Sigmoid colon (tissue), 7 donors: ENCODE data around the gene STK10. TPM values are rescaled to one million over a fixed set of nuclear protein-coding genes. Genes with fewer than 3 reads are reported as not detected.
"Not testable (repeated sequence)": the region's sequence is repeated elsewhere in the genome, so short reads cannot be mapped to it uniquely, and the experiment has no call there.

Experiments
- DNase-seq: peaks from one replicate; pipeline ENCODE4 v3.0.0-alpha.2; 2019
- H3K27ac ChIP-seq, 4 donors: fragments of 200-600 bp; sonication (generic); one replicate each; pipeline ENCODE4 v1.5.1; 2016 to 2019; ENCODE audit warnings: mild to moderate bottlenecking in 1 of 4
- H3K27me3 ChIP-seq, 3 donors: fragments of 200-600 bp; sonication (generic); one replicate each; pipeline ENCODE4 v1.5.1; 2019; ENCODE audit warnings: mild to moderate bottlenecking in 1 of 3
- H3K36me3 ChIP-seq, 4 donors: fragments of 200-600 bp; sonication (generic); one replicate each; pipeline ENCODE4 v1.5.1; 2016 to 2019
- H3K4me1 ChIP-seq, 4 donors: fragments of 200-600 bp; sonication (generic); one replicate each; pipeline ENCODE4 v1.5.1; 2017 to 2019
- H3K4me3 ChIP-seq, 4 donors: fragments of 200-600 bp; sonication (generic); one replicate each; pipeline ENCODE4 v1.5.1; 2017 to 2019; ENCODE audit warnings: mild to moderate bottlenecking in 2 of 4, moderate library complexity in 1 of 4
- H3K9me3 ChIP-seq, 4 donors: fragments of 200-600 bp in 3 of 4; sonication (generic) in 3 of 4; one replicate each; pipeline versions ENCODE4 v1.5.1 to v1.6.1; 2013 to 2019
- EP300 ChIP-seq, 4 donors: sonication (generic); formaldehyde crosslinking; IDR thresholded peaks; one replicate each; pipeline ENCODE4 v1.6.1; 2017; ENCODE audit warnings: antibody characterized with exemption in 4 of 4
- POLR2A ChIP-seq, 2 donors: fragments of 450-650 bp; IDR thresholded peaks; one replicate each; pipeline ENCODE4 v1.6.1; 2016; ENCODE audit warnings: antibody characterized with exemption in 2 of 2, mild to moderate bottlenecking in 2 of 2, moderate library complexity in 2 of 2
- POLR2AphosphoS5 ChIP-seq, 4 donors: sonication (generic); formaldehyde crosslinking; IDR thresholded peaks; one replicate each; pipeline ENCODE4 v1.6.1; 2017; ENCODE audit warnings: antibody characterized with exemption in 4 of 4
- WGBS, 2 donors: extraction: QIAGEN DNeasy Blood & Tissue Kit; methylation state at CpG; one replicate each; pipeline ENCODE4 v1.1.7; 2013; 5-methylcytosine and 5-hydroxymethylcytosine counted together
- intact Hi-C: fragments of 100-400 bp; cut with DNase I; formaldehyde crosslinking; loops from one replicate; pipeline ENCODE4 v1.15.1; 2023
- polyA plus RNA-seq, 3 donors: library from polyadenylated mRNA; stranded (reverse); fragments of 200-250 nt; gene quantifications; one replicate each; pipeline ENCODE4 v1.2.3, GENCODE V29; 2013
- total RNA-seq, 4 donors: library from RNA; depleted of rRNA; stranded (reverse); fragments of >200 nt; gene quantifications; one replicate each; pipeline ENCODE4 v1.1.0, GENCODE V29; 2016
- TF ChIP-seq, protein P1 (sequence below), 4 experiments: fragments of 450-650 bp in 3 of 4; fragments of 200-600 bp in 1 of 4; IDR thresholded peaks; one replicate each; pipeline ENCODE4 v1.5.1; 2016 to 2019; ENCODE audit warnings: antibody characterized with exemption in 4 of 4, mild to moderate bottlenecking in 3 of 4, moderate library complexity in 2 of 4
- donor health status: healthy with polysubstance abuse.
- donor health status: Bipolar disorder and iron deficiency.
- donor health status: healthy.

The STK10 gene
- total and polyA plus RNA-seq, 7 donors: 4.2 to 28.6 (median 12.5) TPM

DNA sequence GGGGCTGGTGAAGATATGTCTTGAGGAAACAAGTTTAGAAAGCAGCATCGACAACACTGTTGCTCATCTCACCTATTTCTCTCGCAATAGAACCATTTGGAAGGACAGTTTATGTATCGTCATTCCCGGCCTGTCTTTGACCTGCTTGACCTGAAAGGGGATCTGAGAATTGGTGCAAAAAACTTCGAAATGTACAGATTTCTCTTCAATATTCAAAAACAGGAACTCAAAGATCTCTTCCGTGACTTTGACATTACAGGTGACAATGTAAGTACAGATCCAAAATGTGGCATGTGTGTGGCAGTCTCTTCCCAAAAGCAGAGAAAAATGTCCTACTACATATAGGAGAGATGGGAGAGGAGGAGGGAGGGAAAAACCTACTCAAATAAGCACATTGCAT is 12.5 kb upstream of the STK10 start:
- 83 to 90% methylated on average over 6 of the region's 6 CpGs for WGBS, 2 donors
- H3K9me3 ChIP-seq: no peaks in the 10 kb centered on the region
- no peak overlapping the region for H3K27ac ChIP-seq
- H3K4me1 ChIP-seq: no peaks in the 10 kb centered on the region
- H3K27me3 ChIP-seq: no peaks in the 10 kb centered on the region
- TF ChIP-seq POLR2A (IDR thresholded peaks at IDR 0.05): no peak
- TF ChIP-seq, protein P1, sequence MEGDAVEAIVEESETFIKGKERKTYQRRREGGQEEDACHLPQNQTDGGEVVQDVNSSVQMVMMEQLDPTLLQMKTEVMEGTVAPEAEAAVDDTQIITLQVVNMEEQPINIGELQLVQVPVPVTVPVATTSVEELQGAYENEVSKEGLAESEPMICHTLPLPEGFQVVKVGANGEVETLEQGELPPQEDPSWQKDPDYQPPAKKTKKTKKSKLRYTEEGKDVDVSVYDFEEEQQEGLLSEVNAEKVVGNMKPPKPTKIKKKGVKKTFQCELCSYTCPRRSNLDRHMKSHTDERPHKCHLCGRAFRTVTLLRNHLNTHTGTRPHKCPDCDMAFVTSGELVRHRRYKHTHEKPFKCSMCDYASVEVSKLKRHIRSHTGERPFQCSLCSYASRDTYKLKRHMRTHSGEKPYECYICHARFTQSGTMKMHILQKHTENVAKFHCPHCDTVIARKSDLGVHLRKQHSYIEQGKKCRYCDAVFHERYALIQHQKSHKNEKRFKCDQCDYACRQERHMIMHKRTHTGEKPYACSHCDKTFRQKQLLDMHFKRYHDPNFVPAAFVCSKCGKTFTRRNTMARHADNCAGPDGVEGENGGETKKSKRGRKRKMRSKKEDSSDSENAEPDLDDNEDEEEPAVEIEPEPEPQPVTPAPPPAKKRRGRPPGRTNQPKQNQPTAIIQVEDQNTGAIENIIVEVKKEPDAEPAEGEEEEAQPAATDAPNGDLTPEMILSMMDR (IDR thresholded peaks at IDR 0.05): no peak
- TF ChIP-seq EP300 (IDR thresholded peaks at IDR 0.05): no peak
- no peak for TF ChIP-seq POLR2AphosphoS5 (IDR thresholded peaks at IDR 0.05)
- no peaks in the 10 kb centered on the region for H3K36me3 ChIP-seq
- no peak for DNase-seq
- intact Hi-C loops: no loop called here
- no peak overlapping the region for H3K4me3 ChIP-seq

DNA sequence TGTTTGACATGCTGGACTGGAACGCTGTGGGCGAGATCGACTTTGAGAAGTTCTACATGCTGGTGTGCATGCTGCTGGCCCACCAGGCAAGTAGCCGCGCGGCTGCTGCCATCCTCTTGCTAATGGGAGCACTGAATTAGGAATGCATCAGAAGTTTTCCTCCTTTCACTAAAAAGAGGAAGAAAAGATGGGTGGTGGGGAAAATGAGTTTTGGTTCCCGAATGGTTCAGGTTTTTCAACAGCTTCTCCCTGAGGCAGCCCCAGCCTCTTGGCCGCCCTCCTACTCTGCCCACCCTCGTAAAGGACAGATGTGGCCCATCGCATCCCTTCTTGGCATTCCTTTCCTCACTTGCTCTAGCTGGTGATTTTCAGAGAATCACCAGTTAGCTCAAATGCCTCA is 11.4 kb upstream of the STK10 start:
- H3K9me3 ChIP-seq: no peaks in the 10 kb centered on the region
- intact Hi-C loops: no loop called here
- H3K4me3 ChIP-seq: no peak overlapping the region
- no peak for DNase-seq
- WGBS, 2 donors: 84 to 90% methylated on average over 10 of the region's 10 CpGs
- no peak for TF ChIP-seq POLR2A (IDR thresholded peaks at IDR 0.05)
- no peak for TF ChIP-seq EP300 (IDR thresholded peaks at IDR 0.05)
- TF ChIP-seq, protein P1 (IDR thresholded peaks at IDR 0.05): no peak
- TF ChIP-seq POLR2AphosphoS5 (IDR thresholded peaks at IDR 0.05): no peak
- H3K36me3 ChIP-seq: no peaks in the 10 kb centered on the region
- H3K27me3 ChIP-seq: no peaks in the 10 kb centered on the region
- no peaks in the 10 kb centered on the region for H3K4me1 ChIP-seq
- H3K27ac ChIP-seq: no peak overlapping the region

DNA sequence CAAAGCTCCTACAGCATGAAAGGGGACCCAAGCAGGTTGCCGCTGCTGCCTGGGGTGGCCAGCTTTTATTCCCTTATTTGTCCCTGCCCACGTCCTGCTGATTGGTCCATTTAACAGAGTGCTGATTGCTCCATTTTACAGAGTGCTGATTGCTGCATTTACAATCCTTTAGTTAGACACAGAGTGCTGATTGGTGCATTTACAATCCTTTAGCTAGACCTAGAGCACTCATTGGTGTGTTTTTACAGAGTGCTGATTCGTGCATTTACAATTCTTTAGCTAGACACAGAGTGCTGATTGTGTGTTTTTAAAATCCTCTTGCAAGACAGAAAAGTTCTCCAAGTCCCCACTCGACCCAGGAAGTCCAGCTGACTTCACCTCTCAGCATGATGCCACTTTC is 9.8 kb upstream of the STK10 start:
- H3K4me1 ChIP-seq, H3K27me3 ChIP-seq, H3K27ac ChIP-seq, H3K36me3 ChIP-seq, H3K4me3 ChIP-seq, DNase-seq, intact Hi-C loops, H3K9me3 ChIP-seq: not testable (repeated sequence)
- 82 to 86% methylated on average over 4 of the region's 4 CpGs for WGBS, 2 donors

DNA sequence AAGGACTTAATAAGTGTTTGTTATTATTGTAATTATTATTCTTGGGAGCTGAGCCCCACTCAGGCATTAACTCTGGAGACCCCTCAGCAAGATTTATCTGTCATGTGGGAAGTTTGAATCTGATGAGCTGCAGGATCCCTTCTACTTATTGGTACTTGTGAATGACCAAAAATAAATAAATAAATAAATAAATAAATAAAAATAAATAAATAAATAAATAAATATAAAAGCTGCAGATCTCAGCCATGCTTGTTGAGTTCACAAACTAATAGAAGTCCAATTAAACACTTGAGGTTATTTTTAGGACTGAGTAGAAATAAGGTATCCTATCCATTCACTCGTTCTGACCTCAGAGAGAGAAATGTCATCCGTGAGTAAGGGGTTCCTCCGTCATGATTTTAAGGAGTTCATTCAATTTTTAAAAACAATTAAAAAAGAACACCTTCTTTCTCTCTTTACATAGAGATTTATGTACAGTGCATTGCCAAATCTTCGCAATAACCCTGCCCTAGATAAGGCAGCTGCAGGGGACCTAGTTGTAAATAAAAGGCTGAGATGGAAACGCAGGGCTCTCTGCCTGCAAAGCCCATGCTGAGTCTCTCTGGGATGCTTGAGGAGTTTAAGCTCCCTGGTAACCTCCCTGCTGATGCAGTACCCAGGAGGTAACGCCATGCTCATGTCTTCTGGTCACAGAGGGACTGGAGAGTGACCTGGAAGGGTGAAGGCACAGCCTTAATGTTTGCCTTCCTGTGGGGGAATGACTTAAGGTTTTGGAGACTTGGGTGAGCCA is 7.2 kb upstream of the STK10 start:
- H3K9me3 ChIP-seq: no peaks in the 10 kb centered on the region
- H3K27ac ChIP-seq: no peak overlapping the region
- no peaks in the 10 kb centered on the region for H3K36me3 ChIP-seq
- no peaks in the 10 kb centered on the region for H3K27me3 ChIP-seq
- intact Hi-C loops: no loop called here
- DNase-seq: no peak
- H3K4me1 ChIP-seq: no peaks in the 10 kb centered on the region
- TF ChIP-seq EP300 (IDR thresholded peaks at IDR 0.05) (no peak), POLR2AphosphoS5 (IDR thresholded peaks at IDR 0.05) (no peak), POLR2A (IDR thresholded peaks at IDR 0.05) (no peak)
- TF ChIP-seq, protein P1 (IDR thresholded peaks at IDR 0.05): no peak
- 55 to 78% methylated on average over 6 of the region's 6 CpGs for WGBS, 2 donors
- H3K4me3 ChIP-seq: no peak overlapping the region

DNA sequence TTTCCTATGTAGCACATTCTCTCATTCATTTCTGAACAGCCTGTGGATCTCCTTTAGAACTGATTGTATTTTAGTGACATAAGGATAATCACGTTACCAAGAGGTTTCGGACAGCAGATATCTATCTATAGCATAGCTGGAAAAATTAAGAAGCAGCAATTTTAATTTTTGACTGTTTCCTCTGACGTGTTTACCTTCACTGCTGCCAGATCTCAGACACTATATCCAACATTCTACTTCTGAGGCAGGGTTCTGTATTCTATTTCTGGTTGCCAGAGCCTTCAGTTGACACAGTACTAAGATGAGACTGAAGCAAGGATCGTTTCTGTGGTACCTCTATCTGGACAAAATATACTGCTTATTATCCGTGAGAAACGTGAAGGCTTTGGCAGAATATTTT is 5.8 kb upstream of the STK10 start, which contains the start of gene EFCAB9:
TSS of gene EFCAB9 (plus strand) at position 301 of the 400 bp plus-strand sequence. CDS start at position 302, 1 bp downstream.
- Histone ChIP-seq H3K27me3 (no peaks in the 10 kb centered on the region), H3K4me3 (no peak within 1 kb of the TSS), H3K27ac (no peak within 1 kb of the TSS), H3K36me3 (no peaks in the 10 kb centered on the region), H3K9me3 (no peaks in the 10 kb centered on the region), H3K4me1 (peaks cover 0 to 3% (median 0%) of the 10 kb centered on the region in 4 donors)
- intact Hi-C loops: no loop called here
- TF ChIP-seq EP300 (IDR thresholded peaks at IDR 0.05): no peak
- TF ChIP-seq POLR2AphosphoS5 (IDR thresholded peaks at IDR 0.05): no peak
- TF ChIP-seq, protein P1 (IDR thresholded peaks at IDR 0.05): no peak
- no peak for TF ChIP-seq POLR2A (IDR thresholded peaks at IDR 0.05)
- no peak for DNase-seq
- 75 to 88% methylated on average over 6 of the region's 6 CpGs for WGBS, 2 donors
